ENCODE measurements around the gene CCKAR. TPM values are rescaled to one million over a fixed set of nuclear protein-coding genes. Genes with fewer than 3 reads are reported as not detected.

The CCKAR gene
- total RNA-seq, 1 experiment from 2014 or later = not detected

DNA sequence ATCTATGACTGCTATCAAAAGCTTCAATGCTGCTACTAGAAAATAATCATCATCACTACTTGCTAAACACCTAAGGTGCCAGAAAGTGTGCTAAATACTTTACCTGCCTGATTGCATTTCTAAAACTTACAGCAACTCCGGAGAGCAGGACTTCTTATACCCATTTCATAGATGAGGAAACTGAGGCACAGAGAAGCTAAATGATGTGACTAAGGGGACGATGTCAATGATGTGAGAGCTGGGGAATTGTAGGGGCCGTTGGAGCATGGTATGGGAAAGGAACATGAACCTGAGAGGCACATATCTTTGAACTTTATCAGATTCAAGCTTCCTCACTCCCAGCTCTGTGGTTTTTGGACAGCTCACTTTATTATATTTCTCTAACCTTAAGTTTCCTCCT lies 38.7 kb downstream of the CCKAR start (continued):
- TF ChIP-seq, protein P1, sequence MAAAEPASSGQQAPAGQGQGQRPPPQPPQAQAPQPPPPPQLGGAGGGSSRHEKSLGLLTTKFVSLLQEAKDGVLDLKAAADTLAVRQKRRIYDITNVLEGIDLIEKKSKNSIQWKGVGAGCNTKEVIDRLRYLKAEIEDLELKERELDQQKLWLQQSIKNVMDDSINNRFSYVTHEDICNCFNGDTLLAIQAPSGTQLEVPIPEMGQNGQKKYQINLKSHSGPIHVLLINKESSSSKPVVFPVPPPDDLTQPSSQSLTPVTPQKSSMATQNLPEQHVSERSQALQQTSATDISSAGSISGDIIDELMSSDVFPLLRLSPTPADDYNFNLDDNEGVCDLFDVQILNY (CRISPR knock-in tag; IDR thresholded peaks at IDR 0.05) = no peak
- no peak for TF ChIP-seq GABPB1 (CRISPR knock-in tag; IDR thresholded peaks at IDR 0.05)
- TF ChIP-seq, protein P2, sequence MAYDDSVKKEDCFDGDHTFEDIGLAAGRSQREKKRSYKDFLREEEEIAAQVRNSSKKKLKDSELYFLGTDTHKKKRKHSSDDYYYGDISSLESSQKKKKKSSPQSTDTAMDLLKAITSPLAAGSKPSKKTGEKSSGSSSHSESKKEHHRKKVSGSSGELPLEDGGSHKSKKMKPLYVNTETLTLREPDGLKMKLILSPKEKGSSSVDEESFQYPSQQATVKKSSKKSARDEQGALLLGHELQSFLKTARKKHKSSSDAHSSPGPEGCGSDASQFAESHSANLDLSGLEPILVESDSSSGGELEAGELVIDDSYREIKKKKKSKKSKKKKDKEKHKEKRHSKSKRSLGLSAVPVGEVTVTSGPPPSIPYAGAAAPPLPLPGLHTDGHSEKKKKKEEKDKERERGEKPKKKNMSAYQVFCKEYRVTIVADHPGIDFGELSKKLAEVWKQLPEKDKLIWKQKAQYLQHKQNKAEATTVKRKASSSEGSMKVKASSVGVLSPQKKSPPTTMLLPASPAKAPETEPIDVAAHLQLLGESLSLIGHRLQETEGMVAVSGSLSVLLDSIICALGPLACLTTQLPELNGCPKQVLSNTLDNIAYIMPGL (CRISPR knock-in tag; IDR thresholded peaks at IDR 0.05) = no peak

DNA sequence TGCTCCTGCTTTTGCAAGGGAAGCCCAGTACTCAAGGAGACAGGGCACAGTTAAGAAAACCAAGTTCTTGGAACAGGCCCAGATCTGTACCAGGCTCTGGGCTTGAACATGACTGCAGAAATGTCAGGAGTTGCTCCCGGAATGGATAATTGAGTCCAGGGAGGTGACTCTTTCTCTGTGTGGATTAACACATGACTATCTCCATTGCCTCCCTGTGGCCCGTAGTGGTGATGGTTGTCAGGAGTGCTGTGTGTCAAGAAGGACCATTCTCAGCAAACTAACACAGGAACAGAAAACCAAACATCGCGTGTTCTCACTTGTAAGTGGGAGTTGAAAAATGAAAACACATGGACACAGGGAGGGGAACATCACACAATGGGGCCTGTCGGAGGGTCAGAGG lies 39.9 kb downstream of the CCKAR start:
- no peak for TF ChIP-seq SOX15 (CRISPR knock-in tag; IDR thresholded peaks at IDR 0.05)
- TF ChIP-seq, protein P3, sequence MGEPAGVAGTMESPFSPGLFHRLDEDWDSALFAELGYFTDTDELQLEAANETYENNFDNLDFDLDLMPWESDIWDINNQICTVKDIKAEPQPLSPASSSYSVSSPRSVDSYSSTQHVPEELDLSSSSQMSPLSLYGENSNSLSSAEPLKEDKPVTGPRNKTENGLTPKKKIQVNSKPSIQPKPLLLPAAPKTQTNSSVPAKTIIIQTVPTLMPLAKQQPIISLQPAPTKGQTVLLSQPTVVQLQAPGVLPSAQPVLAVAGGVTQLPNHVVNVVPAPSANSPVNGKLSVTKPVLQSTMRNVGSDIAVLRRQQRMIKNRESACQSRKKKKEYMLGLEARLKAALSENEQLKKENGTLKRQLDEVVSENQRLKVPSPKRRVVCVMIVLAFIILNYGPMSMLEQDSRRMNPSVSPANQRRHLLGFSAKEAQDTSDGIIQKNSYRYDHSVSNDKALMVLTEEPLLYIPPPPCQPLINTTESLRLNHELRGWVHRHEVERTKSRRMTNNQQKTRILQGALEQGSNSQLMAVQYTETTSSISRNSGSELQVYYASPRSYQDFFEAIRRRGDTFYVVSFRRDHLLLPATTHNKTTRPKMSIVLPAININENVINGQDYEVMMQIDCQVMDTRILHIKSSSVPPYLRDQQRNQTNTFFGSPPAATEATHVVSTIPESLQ (CRISPR knock-in tag; IDR thresholded peaks at IDR 0.05) = no peak
- no peak overlapping the region for H3K27ac Mint-ChIP-seq
- no peaks in the 10 kb centered on the region for H3K27me3 Mint-ChIP-seq (ENCODE audit: low read depth)
- ChIA-PET CTCF (interaction anchor here (1.3 to 1.6 kb wide), 2 partner anchors 8 to 560 kb away, joined by 3 to 4 read pairs; no protein-coding TSS in a partner anchor), POLR2A (no interaction called here)
- DNase-seq (ENCODE audit: low spot score) = no peak
- H3K4me1 Mint-ChIP-seq = peaks cover 16% of the 10 kb centered on the region
- ATAC-seq = no peak
- H3K4me3 Mint-ChIP-seq = no peak overlapping the region
- H3K9me3 Mint-ChIP-seq = peaks cover 45% of the 10 kb centered on the region
- H3K36me3 Mint-ChIP-seq = no peaks in the 10 kb centered on the region; the same call in none of the 2 replicates

DNA sequence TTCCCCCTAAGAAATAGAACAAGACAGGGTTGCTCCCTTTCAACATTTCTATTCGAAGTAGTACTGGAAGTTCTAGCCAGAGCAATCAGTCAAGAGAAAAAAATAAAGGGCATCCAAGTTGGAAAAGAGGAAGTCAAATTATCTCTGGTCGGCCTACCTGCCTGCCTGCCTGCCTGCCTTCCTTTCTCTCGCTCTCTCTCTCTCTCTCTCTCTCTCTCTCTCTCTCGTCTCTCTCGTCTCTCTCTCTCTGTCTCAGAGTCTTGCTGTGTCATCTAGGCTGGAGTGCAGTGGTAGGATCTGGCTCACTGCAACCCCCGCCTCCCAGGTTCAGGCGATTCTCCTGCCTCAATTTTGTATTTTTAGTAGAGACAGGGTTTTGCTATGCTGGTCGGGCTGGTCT lies 42.9 kb downstream of the CCKAR start:
- H3K4me3 Mint-ChIP-seq = no peak overlapping the region
- H3K4me1 Mint-ChIP-seq = peaks cover 6% of the 10 kb centered on the region
- H3K27ac Mint-ChIP-seq = no peak overlapping the region
- POLR2A ChIA-PET = no interaction called here
- DNase-seq (ENCODE audit: low spot score) = no peak
- ATAC-seq = no peak
- peaks cover 26% of the 10 kb centered on the region for H3K36me3 Mint-ChIP-seq
- no peaks in the 10 kb centered on the region for H3K27me3 Mint-ChIP-seq (ENCODE audit: low read depth)
- peaks cover 54% of the 10 kb centered on the region for H3K9me3 Mint-ChIP-seq
- CTCF ChIA-PET = no interaction called here
- no peak for TF ChIP-seq ATF1 (CRISPR knock-in tag; IDR thresholded peaks at IDR 0.05)
- TF ChIP-seq, protein P4, sequence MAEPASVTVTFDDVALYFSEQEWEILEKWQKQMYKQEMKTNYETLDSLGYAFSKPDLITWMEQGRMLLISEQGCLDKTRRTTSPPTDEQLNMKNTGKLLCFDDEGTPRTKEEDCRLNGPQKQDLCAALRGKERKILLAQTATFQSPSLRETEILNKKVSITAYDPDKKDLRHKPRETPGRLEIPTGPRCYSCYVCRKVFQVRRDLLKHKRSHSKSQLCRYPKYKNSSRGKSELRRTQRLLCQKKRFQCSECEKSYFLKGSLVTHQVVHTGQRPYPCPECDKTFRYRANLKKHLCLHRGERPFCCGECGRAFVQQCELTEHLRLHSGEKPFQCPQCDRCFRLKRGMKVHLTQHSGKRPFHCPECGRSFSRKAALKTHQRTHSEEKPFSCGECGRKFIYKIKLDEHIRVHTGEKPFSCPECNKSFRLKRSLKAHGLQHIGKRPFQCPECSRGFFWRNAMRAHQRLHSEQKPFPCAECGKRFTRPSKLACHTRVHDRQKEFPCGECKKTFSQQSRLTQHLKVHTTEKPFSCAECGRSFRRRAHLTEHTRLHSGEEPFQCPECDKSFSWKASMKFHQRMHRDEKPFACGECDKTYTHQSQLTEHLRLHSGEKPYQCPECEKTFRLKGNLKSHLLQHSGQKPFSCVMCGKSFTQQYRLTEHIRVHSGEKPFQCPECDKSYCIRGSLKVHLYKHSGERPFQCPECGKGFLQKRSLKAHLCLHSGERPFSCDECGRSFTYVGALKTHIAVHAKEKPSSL (CRISPR knock-in tag; conservative IDR thresholded peaks at IDR 0.05) = no peak
- no peak for TF ChIP-seq GABPB1 (CRISPR knock-in tag; IDR thresholded peaks at IDR 0.05)
- TF ChIP-seq, protein P5, sequence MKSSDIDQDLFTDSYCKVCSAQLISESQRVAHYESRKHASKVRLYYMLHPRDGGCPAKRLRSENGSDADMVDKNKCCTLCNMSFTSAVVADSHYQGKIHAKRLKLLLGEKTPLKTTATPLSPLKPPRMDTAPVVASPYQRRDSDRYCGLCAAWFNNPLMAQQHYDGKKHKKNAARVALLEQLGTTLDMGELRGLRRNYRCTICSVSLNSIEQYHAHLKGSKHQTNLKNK (CRISPR knock-in tag; IDR thresholded peaks at IDR 0.05) = no peak
- TF ChIP-seq, protein P3 (CRISPR knock-in tag; IDR thresholded peaks at IDR 0.05) = no peak
- no peak for TF ChIP-seq SP1 (CRISPR knock-in tag; conservative IDR thresholded peaks at IDR 0.05)
- TF ChIP-seq, protein P6, sequence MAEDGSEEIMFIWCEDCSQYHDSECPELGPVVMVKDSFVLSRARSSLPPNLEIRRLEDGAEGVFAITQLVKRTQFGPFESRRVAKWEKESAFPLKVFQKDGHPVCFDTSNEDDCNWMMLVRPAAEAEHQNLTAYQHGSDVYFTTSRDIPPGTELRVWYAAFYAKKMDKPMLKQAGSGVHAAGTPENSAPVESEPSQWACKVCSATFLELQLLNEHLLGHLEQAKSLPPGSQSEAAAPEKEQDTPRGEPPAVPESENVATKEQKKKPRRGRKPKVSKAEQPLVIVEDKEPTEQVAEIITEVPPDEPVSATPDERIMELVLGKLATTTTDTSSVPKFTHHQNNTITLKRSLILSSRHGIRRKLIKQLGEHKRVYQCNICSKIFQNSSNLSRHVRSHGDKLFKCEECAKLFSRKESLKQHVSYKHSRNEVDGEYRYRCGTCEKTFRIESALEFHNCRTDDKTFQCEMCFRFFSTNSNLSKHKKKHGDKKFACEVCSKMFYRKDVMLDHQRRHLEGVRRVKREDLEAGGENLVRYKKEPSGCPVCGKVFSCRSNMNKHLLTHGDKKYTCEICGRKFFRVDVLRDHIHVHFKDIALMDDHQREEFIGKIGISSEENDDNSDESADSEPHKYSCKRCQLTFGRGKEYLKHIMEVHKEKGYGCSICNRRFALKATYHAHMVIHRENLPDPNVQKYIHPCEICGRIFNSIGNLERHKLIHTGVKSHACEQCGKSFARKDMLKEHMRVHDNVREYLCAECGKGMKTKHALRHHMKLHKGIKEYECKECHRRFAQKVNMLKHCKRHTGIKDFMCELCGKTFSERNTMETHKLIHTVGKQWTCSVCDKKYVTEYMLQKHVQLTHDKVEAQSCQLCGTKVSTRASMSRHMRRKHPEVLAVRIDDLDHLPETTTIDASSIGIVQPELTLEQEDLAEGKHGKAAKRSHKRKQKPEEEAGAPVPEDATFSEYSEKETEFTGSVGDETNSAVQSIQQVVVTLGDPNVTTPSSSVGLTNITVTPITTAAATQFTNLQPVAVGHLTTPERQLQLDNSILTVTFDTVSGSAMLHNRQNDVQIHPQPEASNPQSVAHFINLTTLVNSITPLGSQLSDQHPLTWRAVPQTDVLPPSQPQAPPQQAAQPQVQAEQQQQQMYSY (CRISPR knock-in tag; IDR thresholded peaks at IDR 0.05) = no peak
- TF ChIP-seq, protein P7, sequence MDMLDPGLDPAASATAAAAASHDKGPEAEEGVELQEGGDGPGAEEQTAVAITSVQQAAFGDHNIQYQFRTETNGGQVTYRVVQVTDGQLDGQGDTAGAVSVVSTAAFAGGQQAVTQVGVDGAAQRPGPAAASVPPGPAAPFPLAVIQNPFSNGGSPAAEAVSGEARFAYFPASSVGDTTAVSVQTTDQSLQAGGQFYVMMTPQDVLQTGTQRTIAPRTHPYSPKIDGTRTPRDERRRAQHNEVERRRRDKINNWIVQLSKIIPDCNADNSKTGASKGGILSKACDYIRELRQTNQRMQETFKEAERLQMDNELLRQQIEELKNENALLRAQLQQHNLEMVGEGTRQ (CRISPR knock-in tag; IDR thresholded peaks at IDR 0.05) = no peak
- no peak for TF ChIP-seq ZNF423 (CRISPR knock-in tag; IDR thresholded peaks at IDR 0.05)
- TF ChIP-seq, protein P8, sequence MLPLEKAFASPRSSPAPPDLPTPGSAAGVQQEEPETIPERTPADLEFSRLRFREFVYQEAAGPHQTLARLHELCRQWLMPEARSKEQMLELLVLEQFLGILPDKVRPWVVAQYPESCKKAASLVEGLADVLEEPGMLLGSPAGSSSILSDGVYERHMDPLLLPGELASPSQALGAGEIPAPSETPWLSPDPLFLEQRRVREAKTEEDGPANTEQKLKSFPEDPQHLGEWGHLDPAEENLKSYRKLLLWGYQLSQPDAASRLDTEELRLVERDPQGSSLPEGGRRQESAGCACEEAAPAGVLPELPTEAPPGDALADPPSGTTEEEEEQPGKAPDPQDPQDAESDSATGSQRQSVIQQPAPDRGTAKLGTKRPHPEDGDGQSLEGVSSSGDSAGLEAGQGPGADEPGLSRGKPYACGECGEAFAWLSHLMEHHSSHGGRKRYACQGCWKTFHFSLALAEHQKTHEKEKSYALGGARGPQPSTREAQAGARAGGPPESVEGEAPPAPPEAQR (CRISPR knock-in tag; IDR thresholded peaks at IDR 0.05) = no peak
- no peak for TF ChIP-seq NR3C1 (CRISPR knock-in tag; conservative IDR thresholded peaks at IDR 0.05; ENCODE audit: low read depth)
